ENCODE data around the gene ZNF709.

The ZNF709 gene

DNA sequence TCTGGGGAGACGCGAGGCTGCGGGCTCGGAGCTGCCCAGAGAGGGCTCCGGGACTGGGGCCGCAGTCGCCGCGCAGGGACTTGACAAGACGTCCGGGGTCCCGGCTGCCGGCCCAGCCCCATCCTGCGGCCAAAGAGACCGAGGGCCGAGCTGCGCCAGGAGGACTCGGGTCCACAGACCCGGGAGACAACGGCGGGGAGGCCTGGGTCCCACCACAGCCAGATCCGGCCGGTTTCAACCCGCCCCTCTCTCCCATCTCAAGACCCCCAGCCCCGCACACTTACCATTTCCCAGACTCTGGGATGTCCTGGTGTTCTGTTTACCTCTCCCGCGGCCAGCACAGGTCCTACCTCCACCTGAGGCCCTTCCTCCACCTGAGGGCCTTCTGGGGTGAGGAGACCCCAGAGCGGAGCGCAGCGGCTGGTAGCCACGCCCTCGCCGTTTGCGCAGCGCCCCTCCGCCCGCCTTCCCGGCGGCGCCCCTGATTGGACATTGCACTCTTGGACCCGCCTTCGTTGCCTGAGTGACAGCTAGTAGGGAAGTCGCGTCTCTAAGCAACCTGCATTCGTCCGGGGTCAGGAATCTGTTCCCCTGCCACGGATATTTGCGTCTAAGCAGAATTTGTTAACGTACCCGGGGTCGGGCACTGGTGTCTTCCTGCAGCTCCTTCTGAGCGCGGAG, at the start of gene ZNF709:
TSS of gene ZNF709 (minus strand) at position 446 of the 681 bp plus-strand sequence. CDS start at position 287, 159 bp downstream.
- TF ChIP-seq, protein P1, sequence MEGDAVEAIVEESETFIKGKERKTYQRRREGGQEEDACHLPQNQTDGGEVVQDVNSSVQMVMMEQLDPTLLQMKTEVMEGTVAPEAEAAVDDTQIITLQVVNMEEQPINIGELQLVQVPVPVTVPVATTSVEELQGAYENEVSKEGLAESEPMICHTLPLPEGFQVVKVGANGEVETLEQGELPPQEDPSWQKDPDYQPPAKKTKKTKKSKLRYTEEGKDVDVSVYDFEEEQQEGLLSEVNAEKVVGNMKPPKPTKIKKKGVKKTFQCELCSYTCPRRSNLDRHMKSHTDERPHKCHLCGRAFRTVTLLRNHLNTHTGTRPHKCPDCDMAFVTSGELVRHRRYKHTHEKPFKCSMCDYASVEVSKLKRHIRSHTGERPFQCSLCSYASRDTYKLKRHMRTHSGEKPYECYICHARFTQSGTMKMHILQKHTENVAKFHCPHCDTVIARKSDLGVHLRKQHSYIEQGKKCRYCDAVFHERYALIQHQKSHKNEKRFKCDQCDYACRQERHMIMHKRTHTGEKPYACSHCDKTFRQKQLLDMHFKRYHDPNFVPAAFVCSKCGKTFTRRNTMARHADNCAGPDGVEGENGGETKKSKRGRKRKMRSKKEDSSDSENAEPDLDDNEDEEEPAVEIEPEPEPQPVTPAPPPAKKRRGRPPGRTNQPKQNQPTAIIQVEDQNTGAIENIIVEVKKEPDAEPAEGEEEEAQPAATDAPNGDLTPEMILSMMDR (conservative IDR thresholded peaks at IDR 0.05; ENCODE audit: low read depth, low read length): no peak
- peak within 1 kb of the TSS; percentile 96 for H3K4me3 ChIP-seq (ENCODE audit: low read length)
- DNase-seq (ENCODE audit: low read depth): peak; percentile 43

DNA sequence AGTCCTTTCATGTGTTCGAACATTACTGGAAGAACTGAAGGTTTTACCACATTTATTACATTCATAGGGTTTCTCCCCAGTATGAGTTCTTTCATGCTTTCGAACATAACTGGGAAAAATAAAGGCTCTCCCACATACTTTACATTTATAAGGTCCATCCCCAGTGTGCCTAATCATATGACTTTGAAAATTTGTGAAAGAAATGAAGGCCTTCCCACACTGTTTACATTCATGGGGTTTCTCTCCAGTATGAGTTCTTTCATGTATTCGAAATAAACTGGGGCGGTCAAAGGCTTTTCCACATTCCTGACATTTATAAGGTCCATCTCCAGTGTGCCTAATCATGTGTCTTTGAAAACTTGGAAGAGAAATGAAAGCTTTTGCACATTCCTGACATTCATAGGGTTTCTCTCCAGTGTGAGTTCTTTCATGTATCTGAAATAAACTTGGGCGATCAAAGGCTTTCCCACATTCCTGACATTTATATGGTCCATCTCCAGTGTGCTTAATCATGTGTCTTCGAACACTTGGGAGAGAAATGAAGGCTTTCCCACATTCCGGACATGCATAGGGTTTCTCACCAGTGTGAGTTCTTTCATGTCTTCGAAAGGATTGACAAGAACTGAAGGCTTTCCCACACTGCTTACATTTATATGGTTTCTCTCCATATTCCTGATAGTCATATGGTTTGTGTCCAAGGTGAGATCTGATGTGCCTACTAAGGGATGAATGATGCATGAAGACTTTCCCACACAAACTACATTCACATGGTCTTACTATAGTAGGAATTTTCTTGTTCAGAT, 42.6 kb upstream of the ZNF709 start:
- TF ChIP-seq, protein P1 (conservative IDR thresholded peaks at IDR 0.05; ENCODE audit: low read depth, low read length): no peak
- DNase-seq (ENCODE audit: low read depth): peak; percentile 14
- no peak overlapping the region for H3K4me3 ChIP-seq (ENCODE audit: low read length)

DNA sequence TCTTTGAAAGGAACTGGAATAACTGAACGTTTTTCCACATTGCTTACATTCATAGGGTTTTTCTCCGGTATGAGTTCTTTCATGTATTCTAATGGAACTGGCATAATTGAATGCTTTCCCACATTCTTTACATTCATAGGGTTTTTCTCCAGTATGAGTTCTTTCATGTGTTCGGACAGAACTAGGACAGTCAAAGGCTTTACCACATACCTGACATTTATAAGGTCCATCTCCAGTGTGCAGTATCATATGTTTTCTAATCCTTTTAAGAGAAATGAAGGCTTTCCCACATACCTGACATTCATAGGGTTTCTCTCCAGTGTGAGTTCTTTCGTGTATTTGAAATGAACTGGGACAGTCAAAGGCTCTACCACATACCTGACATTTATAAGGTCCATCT, 41.9 kb upstream of the ZNF709 start:
- H3K4me3 ChIP-seq (ENCODE audit: low read length): no peak overlapping the region
- TF ChIP-seq, protein P1 (conservative IDR thresholded peaks at IDR 0.05; ENCODE audit: low read depth, low read length): no peak
- DNase-seq (ENCODE audit: low read depth): no peak

DNA sequence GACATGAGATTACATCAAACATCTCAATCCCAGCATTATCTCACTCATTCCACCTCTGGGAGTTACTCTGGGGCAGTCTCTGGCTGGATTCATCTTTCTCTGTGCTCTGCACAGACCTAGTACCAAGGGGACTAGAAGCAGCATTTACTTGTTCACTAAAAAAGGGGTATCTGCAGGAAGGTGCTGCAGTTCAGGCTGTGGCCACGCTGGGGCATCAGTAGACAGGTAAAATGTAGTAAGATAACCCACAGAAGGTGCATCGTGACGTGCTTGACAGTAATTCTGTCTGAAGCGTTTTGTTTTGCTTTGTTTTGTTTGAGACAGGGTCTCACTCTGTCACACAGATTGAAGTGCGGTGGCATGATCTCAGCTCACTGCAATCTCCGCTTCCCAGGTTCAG, 37.4 kb upstream of the ZNF709 start:
- TF ChIP-seq, protein P1 (conservative IDR thresholded peaks at IDR 0.05; ENCODE audit: low read depth, low read length): no peak
- H3K4me3 ChIP-seq (ENCODE audit: low read length): no peak overlapping the region
- no peak for DNase-seq (ENCODE audit: low read depth)

DNA sequence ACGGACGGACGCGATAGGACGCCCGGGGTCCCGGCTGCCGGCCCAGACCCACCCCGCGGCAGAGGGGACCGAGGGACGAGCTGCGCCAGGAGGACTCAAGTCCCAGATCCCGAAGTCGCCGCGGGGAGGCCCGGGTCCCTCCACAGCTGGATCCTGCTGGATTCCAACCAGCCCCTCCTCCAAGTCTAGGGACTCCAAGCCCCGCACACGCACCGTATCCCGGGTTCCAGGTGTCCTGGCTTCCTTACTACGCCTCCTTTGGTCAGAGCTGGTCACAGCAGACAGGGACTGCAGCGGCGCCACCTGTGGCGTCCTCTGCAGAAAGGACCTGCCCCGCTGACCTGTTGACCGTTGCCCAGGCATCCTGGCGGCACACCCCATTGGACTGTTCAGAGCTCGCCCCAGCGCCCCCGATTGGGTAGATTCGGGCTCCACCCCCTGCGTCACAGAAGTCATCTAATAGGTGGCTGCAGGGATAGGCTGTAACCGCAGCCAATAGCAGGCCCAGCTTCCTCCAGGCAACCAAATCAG, 29.0 kb upstream of the ZNF709 start:
- TF ChIP-seq, protein P1 (conservative IDR thresholded peaks at IDR 0.05; ENCODE audit: low read depth, low read length): no peak
- no peak overlapping the region for H3K4me3 ChIP-seq (ENCODE audit: low read length)
- DNase-seq (ENCODE audit: low read depth): no peak

DNA sequence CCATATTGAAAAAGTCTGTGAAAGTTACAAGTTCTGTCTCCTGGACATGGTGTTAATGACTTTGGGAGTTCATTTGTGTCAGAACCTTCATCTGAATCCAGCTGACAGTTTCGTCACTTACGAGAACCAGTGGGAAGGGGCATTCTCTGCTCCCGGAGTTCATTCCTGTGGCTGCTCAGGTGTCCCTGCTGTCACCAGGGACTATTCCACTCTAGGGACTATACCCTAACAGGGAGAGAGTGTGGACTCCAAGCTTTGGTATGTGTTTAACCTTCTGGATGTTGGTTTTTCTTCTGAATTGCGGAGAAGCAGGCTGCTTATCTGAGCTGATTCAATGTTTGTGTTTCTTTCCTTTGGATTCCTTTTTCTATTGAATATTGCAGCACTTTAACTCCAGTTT, 12.4 kb upstream of the ZNF709 start:
- H3K4me3 ChIP-seq (ENCODE audit: low read length): no peak overlapping the region
- no peak for DNase-seq (ENCODE audit: low read depth)
- TF ChIP-seq, protein P1 (conservative IDR thresholded peaks at IDR 0.05; ENCODE audit: low read depth, low read length): no peak

Data from retinal pigment epithelial cell (primary cell).